ENCODE data around the gene PNMA1.

DNA sequence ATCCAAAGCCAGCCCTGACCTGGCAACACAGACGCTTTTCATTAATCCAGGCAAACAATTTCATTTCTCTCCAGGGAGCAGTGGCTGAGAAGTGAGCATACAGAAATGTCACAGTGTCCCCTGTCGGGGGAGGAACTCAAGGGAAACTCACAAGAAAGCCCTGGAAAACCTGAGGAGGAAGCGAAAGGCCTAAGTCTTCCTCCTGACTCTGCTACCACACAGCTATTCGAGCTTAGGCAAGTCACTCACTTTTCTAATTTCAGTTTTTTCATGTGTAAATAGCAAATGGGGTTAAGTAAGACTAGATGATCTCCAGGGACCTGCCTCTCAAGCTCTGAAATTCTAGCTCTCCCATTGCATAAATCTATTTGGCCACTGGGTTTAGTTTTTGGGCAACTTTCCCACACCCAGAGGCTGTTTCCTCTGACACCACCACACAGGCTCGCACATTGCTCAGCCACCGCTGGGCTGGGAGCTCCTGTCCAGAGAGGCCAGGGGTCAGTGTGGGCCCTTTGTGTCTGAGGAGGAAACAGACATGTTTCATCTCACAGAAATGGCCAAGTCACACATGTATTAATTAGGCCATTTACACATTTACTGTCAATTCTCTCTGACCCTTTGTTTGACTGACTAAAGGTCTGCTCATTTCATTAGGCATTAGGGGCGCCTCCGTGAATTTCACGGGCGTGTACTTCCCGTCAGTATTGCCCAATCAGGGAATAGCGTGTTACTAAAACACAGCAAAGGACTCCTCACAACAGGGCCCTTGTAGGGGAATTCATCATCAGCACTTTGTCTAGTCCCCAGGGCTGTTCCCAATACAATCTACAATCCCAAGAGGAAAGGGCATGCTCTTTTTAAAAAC is 9.8 kb upstream of the PNMA1 start:
- TF ChIP-seq, protein P1, sequence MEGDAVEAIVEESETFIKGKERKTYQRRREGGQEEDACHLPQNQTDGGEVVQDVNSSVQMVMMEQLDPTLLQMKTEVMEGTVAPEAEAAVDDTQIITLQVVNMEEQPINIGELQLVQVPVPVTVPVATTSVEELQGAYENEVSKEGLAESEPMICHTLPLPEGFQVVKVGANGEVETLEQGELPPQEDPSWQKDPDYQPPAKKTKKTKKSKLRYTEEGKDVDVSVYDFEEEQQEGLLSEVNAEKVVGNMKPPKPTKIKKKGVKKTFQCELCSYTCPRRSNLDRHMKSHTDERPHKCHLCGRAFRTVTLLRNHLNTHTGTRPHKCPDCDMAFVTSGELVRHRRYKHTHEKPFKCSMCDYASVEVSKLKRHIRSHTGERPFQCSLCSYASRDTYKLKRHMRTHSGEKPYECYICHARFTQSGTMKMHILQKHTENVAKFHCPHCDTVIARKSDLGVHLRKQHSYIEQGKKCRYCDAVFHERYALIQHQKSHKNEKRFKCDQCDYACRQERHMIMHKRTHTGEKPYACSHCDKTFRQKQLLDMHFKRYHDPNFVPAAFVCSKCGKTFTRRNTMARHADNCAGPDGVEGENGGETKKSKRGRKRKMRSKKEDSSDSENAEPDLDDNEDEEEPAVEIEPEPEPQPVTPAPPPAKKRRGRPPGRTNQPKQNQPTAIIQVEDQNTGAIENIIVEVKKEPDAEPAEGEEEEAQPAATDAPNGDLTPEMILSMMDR (IDR thresholded peaks at IDR 0.05): peak in 2 of 4 experiments; percentile 16 to 36
- TF ChIP-seq POLR2AphosphoS5 (IDR thresholded peaks at IDR 0.05) (peak; percentile 53 to 74 (median 62)), POLR2A (IDR thresholded peaks at IDR 0.05) (no peak)
